Astrocyte of the cerebellum (primary cell): ENCODE data around the gene FAM83B.

Experiments
- DNase-seq: peaks from one replicate; pipeline ENCODE4 v3.0.0-alpha.2; 2011; ENCODE audit warnings: low read depth
- H3K4me3 ChIP-seq: 2 replicates; pipeline ENCODE4 v1.5.1; 2011; ENCODE audit warnings: mild to moderate bottlenecking, low read depth, low read length, moderate library complexity
- in situ Hi-C: cut with HindIII; loops from 2 replicates; pipeline ENCODE4 v1.10.0; 2017; ENCODE audit warnings: low sequenced_read_pairs
- TF ChIP-seq, protein P1 (sequence below): IDR thresholded peaks from 2 replicates; pipeline ENCODE4 v1.5.1; 2012; ENCODE audit warnings: low read length, low read depth, moderate library complexity, mild to moderate bottlenecking; ENCODE audit errors: missing control alignments

Gene FAM83B

DNA sequence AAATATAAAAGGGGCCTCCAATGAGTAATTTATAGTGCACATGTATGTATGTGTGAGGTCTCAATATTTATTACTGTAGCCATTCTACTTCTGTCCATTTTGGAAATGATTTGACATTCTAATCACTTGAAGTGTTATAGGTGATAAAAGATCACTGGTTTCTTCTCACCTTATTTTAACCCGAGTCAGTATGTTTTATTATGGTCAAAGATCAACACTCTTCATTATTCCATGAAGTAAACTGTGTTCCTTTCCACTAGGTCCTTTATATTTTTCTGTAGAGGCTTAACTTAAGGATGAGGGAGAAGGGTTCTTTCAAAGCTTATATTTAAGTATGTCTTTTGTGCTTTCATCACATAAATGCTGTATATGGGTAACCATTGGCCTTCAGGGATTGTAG, 47.2 kb downstream of the FAM83B start:
- TF ChIP-seq, protein P1, sequence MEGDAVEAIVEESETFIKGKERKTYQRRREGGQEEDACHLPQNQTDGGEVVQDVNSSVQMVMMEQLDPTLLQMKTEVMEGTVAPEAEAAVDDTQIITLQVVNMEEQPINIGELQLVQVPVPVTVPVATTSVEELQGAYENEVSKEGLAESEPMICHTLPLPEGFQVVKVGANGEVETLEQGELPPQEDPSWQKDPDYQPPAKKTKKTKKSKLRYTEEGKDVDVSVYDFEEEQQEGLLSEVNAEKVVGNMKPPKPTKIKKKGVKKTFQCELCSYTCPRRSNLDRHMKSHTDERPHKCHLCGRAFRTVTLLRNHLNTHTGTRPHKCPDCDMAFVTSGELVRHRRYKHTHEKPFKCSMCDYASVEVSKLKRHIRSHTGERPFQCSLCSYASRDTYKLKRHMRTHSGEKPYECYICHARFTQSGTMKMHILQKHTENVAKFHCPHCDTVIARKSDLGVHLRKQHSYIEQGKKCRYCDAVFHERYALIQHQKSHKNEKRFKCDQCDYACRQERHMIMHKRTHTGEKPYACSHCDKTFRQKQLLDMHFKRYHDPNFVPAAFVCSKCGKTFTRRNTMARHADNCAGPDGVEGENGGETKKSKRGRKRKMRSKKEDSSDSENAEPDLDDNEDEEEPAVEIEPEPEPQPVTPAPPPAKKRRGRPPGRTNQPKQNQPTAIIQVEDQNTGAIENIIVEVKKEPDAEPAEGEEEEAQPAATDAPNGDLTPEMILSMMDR = no peak
- in situ Hi-C loops = no loop called here
- DNase-seq = no peak
- H3K4me3 ChIP-seq = no peak overlapping the region

DNA sequence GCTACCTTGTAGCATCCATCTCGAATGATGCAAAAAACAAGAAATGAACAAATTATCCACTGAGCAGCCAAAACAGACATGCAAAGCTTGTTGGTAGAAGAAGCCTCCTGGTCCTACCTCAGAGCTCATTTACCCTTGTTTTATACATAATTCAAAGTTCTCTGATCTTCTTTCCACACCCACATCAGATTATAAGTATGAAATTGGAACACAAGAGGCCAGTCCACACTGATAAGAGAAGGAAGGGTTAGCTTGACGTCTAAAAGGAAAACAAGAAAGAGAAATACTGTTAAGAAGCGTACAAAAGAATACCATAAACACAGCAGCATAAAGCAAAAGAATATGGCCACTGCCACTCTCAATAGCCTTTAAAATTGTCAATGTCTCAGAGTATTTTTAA, 49.7 kb downstream of the FAM83B start:
- DNase-seq = no peak
- no peak overlapping the region for H3K4me3 ChIP-seq
- in situ Hi-C loops = no loop called here
- TF ChIP-seq, protein P1 = no peak

DNA sequence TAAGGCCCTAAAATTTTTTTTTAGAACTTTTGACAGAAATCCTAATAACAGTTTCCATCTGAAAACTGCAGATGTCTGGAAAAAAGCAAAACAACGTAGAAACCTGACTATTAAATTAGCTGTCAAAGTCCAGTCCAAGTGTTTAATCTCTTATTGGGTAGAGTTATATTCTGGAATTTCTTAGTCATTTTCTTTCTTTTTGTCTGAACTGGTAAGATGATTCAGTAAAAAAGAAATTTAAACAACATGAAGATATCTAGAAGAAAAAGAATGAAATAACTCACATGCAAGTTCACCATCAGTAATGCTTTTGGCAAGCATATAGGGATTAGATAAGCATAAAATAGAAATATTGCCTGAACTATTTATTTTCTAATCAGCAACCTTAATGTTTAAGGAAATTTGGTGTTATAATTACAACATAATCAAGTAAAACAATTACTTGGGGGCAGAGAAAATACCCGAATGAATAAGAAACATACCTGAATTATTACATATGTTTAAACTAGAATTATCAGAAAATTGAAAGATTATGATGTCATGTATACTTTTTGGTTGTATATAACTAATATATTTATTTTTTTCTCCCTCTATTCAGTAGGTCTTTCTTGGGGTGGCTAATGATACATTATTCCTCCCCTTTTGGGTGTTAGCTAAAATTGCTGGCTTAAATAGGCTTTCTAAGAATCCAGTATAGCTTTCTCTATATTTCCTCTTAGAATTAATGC, 51.1 kb downstream of the FAM83B start:
- TF ChIP-seq, protein P1 = no peak
- no peak for DNase-seq
- H3K4me3 ChIP-seq = no peak overlapping the region
- in situ Hi-C loops = no loop called here

DNA sequence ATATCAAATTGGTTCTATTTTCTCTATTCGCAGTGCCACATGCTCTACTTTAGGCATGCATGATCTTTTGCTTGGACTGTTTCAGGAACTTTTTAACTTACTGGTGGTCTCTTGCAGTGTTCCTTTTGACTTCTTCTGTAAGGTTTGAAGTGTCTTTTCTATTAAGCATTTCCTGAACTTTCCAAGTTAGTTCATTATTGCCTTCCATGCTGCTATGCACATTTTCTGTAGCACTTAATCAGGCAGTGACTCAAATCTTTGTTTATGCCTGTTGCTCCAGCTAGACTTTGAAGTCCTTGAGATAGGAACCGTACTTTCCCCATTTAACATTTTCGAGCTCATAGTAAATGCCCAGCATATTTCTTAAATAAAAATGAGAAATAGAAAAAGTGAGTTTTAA, 52.2 kb downstream of the FAM83B start:
- in situ Hi-C loops = no loop called here
- DNase-seq = no peak
- no peak overlapping the region for H3K4me3 ChIP-seq
- TF ChIP-seq, protein P1 = no peak

DNA sequence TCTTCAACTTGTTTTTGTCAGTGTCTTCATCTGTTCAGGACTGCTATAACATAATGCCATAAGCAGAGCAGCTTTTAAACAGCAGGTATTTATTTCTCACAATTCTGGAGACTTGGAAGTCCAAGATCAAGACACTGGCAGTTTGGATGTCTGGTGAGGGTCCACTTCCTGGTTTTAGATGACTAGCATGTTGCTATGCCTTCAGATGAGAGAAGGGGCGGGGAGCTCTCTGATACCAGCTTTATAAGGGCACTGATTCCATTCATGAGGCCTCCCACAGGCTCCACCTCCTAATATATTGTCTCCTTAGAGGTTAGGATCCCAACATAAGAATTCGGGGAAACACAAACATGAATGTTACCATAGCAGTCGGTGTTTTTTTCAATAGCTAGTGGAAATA, 52.9 kb downstream of the FAM83B start:
- DNase-seq = no peak
- in situ Hi-C loops = no loop called here
- no peak overlapping the region for H3K4me3 ChIP-seq
- TF ChIP-seq, protein P1 = no peak

DNA sequence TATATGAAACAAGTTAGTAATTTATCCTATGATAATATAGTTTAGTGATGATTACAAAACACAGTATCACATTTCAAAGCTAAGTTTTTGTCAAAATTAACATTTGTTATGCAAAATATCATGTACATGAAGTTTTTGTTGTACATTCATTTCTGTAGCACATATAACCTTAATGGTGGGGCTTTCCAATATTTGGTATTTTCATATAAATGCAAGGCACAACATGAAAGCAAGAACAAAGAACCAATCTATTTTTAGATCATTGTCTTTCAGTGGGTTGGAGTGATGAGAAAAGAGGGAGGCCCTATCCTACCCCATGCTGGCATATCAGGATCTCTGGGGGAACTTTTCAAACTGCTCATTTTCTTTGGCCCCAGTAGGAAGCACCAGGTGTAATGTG, 53.4 kb downstream of the FAM83B start:
- no peak for DNase-seq
- in situ Hi-C loops = no loop called here
- no peak overlapping the region for H3K4me3 ChIP-seq
- TF ChIP-seq, protein P1 = no peak

DNA sequence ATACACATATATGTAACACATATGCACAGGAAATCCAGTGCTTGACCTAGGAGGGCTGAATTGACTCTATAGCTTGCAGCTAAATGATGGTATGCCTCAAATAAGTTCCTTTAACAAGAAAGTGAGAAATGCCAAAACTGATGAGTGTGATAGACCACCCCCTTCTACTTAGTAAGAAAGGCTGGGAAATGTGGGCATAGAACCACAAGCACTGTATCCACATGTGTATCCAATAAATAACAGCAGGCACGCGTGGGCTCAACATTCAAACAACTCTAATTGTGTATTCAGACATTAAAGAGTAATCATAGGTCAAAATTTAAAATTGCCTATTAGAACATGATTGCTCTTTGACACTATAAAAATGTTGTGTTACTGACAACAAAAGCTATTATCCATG, 54.1 kb downstream of the FAM83B start:
- no peak for DNase-seq
- H3K4me3 ChIP-seq = no peak overlapping the region
- TF ChIP-seq, protein P1 = no peak
- in situ Hi-C loops = no loop called here
